HG03045 (cell line): ENCODE measurements around the gene CHGA.

Experiments used
- ATAC-seq: cut with Tn5 transposase; IDR thresholded peaks from one replicate; pipeline ENCODE4 v1.9.1; 2021; ENCODE audit warnings: mild to moderate bottlenecking, moderate library complexity; ENCODE audit not compliant: unreplicated experiment

The CHGA gene

GRCh38 chr14:92902726-92903125 lies 20.2 kb upstream of the CHGA start:
- no peak for ATAC-seq

GRCh38 chr14:92903359-92903758 lies 19.6 kb upstream of the CHGA start:
- ATAC-seq, result no peak

- no peak for ATAC-seq
These were observed 17.3 kb upstream of the CHGA start for GRCh38 chr14:92905667-92906066.

- ATAC-seq, result no peak
These were observed 16.5 kb upstream of the CHGA start for GRCh38 chr14:92906420-92906819.

- ATAC-seq, result no peak
These were observed 16.1 kb upstream of the CHGA start for GRCh38 chr14:92906823-92907222.

- no peak for ATAC-seq
These were observed 15.5 kb upstream of the CHGA start for GRCh38 chr14:92907316-92907911.

GRCh38 chr14:92914087-92914656 lies 8.8 kb upstream of the CHGA start:
- ATAC-seq, result no peak

GRCh38 chr14:92916201-92916600 lies 6.7 kb upstream of the CHGA start:
- ATAC-seq, result no peak

- ATAC-seq, result no peak
These were observed 5.7 kb upstream of the CHGA start for GRCh38 chr14:92917041-92917940.

GRCh38 chr14:92917956-92918355 lies 5.0 kb upstream of the CHGA start:
- no peak for ATAC-seq

GRCh38 chr14:92920001-92920400 lies 2.9 kb upstream of the CHGA start:
- ATAC-seq, result no peak

GRCh38 chr14:92922155-92922735 lies 705 bp upstream of the CHGA start:
- ATAC-seq, result no peak

GRCh38 chr14:92923744-92924103 lies 774 bp downstream of the CHGA start:
- ATAC-seq, result no peak

- ATAC-seq, result no peak
These were observed 1.3 kb downstream of the CHGA start for GRCh38 chr14:92924247-92924646.

- ATAC-seq, result no peak
These were observed 2.5 kb downstream of the CHGA start for GRCh38 chr14:92925446-92925845.

- no peak for ATAC-seq
These were observed 3.4 kb downstream of the CHGA start for GRCh38 chr14:92926180-92926845.

GRCh38 chr14:92926931-92927330 lies 4.0 kb downstream of the CHGA start:
- no peak for ATAC-seq

- no peak for ATAC-seq
These were observed 4.7 kb downstream of the CHGA start for GRCh38 chr14:92927349-92928257.

- no peak for ATAC-seq
These were observed 5.3 kb downstream of the CHGA start for GRCh38 chr14:92928258-92928629.

GRCh38 chr14:92928961-92929688 lies 6.2 kb downstream of the CHGA start:
- ATAC-seq, result no peak
